Lower leg skin (tissue), 4 donors: Measurements from ENCODE around the gene PIP. TPM values are rescaled to one million over a fixed set of nuclear protein-coding genes. Genes with fewer than 3 reads are reported as not detected.
"Not testable (repeated sequence)": the region's sequence is repeated elsewhere in the genome, so short reads cannot be mapped to it uniquely, and the experiment has no call there.

Experiments used
- DNase-seq, 2 donors: peaks; one replicate each; pipeline ENCODE4 v3.0.0-alpha.2; 2019; ENCODE audit warnings: low spot score in 2 of 2
- H3K4me3 ChIP-seq: fragments of 200-600 bp; sonication (generic); 2 replicates; pipeline ENCODE4 v1.5.1; 2017; ENCODE audit warnings: mild to moderate bottlenecking, low read depth; ENCODE audit not compliant: poor library complexity, severe bottlenecking
- CTCF ChIP-seq, 3 donors: fragments of 450-650 bp; IDR thresholded peaks; one replicate each; pipeline ENCODE4 v1.5.1; 2016; ENCODE audit warnings: antibody characterized with exemption in 3 of 3, mild to moderate bottlenecking in 3 of 3, moderate library complexity in 2 of 3
- POLR2A ChIP-seq, 2 donors: fragments of 450-650 bp; IDR thresholded peaks; one replicate each; pipeline ENCODE4 v1.6.1; 2016 to 2017; ENCODE audit warnings: antibody characterized with exemption in 2 of 2, mild to moderate bottlenecking in 1 of 2, moderate library complexity in 1 of 2
- WGBS, 2 donors: methylation state at CpG; one replicate each; pipeline ENCODE4 v1.1.5; 2018; 5-methylcytosine and 5-hydroxymethylcytosine counted together
- intact Hi-C: fragments of 100-400 bp; cut with DNase I; formaldehyde crosslinking; loops from one replicate; pipeline ENCODE4 v1.15.0; 2023; ENCODE audit warnings: low total_unique reads
- total RNA-seq, 4 donors: library from RNA; depleted of rRNA; stranded (reverse); fragments of >200 nt; gene quantifications; one replicate each; pipeline ENCODE4 v1.1.0, GENCODE V29; 2016

The PIP gene
- total RNA-seq, 4 donors from 2014 or later = 64.4 to 1,497 (median 370) TPM

- TF ChIP-seq CTCF (IDR thresholded peaks at IDR 0.05) (no peak), POLR2A (IDR thresholded peaks at IDR 0.05) (no peak)
These were observed 1.3 kb upstream of the PIP start for GRCh38 chr7:143130541-143130940.

DNA sequence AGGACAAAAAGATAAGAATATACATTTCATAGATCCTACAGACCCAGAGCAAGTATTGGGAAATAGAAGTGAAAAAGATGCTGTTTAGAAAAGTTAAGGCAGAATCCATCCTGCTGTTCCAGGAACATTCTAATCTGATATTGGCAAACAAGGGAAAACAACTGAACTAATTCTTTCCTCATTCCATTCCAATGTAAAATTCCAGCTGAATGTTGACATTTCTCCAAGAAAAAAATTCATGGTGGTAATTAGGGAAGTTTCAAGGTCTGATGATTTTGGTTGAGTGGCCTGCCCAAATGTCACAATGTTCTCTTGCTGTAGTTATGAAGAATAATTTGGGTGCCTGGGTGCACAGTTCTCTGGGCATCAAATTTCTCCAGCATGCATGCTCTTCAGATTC lies 15.2 kb downstream of the PIP start:
- intact Hi-C loops = loop anchor here (5.0 kb wide), 1 partner anchor 1550 kb away; no protein-coding TSS in a partner anchor

More at GRCh38 chr7:143130541-143130940, 1.3 kb upstream of the PIP start:
- DNase-seq = no peak
- no peak overlapping the region for H3K4me3 ChIP-seq
- intact Hi-C loops = no loop called here

GRCh38 chr7:143148050-143148449 lies 16.2 kb downstream of the PIP start:
- 39 to 42% methylated on average over 4 of the region's 4 CpGs for WGBS, 2 donors
- intact Hi-C loops = loop anchor here (5.0 kb wide), 1 partner anchor 1549 kb away; no protein-coding TSS in a partner anchor
- H3K4me3 ChIP-seq = no peak overlapping the region
- TF ChIP-seq CTCF (IDR thresholded peaks at IDR 0.05) (no peak), POLR2A (IDR thresholded peaks at IDR 0.05) (no peak)
- DNase-seq = no peak

More for the DNA sequence above, 15.2 kb downstream of the PIP start:
- no peak for DNase-seq
- H3K4me3 ChIP-seq = no peak overlapping the region
- TF ChIP-seq CTCF (IDR thresholded peaks at IDR 0.05) (no peak), POLR2A (IDR thresholded peaks at IDR 0.05) (no peak)

- H3K4me3 ChIP-seq = no peak overlapping the region
- no peak for DNase-seq
- no peak for TF ChIP-seq CTCF (IDR thresholded peaks at IDR 0.05)
- no peak for TF ChIP-seq POLR2A (IDR thresholded peaks at IDR 0.05)
- intact Hi-C loops = loop anchor here (5.0 kb wide), 1 partner anchor 1549 kb away; no protein-coding TSS in a partner anchor
These were observed 16.8 kb downstream of the PIP start for GRCh38 chr7:143148651-143149050.

GRCh38 chr7:143150696-143151095 lies 18.8 kb downstream of the PIP start:
- intact Hi-C loops = not testable (repeated sequence)

DNA sequence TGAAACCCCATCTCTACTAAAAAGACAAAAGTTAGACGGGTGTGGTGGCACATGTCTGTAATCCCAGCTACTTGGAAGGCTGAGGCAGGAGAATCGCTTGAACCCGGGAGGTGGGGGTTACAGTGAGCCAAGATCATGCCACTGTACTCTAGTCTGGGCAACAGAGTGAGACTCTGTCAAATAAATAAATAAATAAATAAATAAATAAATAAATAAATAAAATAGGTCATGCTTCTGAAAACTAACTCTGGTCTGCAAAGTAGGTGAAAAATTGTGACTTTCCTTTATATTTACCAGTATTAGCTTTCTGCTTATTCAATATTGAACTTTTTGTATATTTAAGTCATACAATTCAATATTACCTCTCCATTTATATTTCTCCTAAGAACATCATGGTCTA lies 26.7 kb downstream of the PIP start:
- intact Hi-C loops, DNase-seq, H3K4me3 ChIP-seq: not testable (repeated sequence)
- 82 to 92% methylated on average over 3 of the region's 3 CpGs for WGBS, 2 donors

More at GRCh38 chr7:143150696-143151095, 18.8 kb downstream of the PIP start:
- WGBS, 2 donors = 94 to 96% methylated on average over 6 of the region's 6 CpGs
- not testable (repeated sequence) for DNase-seq, H3K4me3 ChIP-seq

GRCh38 chr7:143171697-143172096 lies 39.8 kb downstream of the PIP start:
- H3K4me3 ChIP-seq = no peak overlapping the region
- no peak for DNase-seq
- intact Hi-C loops = no loop called here
- TF ChIP-seq CTCF (IDR thresholded peaks at IDR 0.05) = no peak
- TF ChIP-seq POLR2A (IDR thresholded peaks at IDR 0.05) = no peak
